ENCODE results near the gene FAS. TPM values are rescaled to one million over a fixed set of nuclear protein-coding genes. Genes with fewer than 3 reads are reported as not detected.

The FAS gene
- polyA plus RNA-seq, 1 of the 3 experiments (the other 2 are of a cell fraction) = 31.5 TPM

DNA sequence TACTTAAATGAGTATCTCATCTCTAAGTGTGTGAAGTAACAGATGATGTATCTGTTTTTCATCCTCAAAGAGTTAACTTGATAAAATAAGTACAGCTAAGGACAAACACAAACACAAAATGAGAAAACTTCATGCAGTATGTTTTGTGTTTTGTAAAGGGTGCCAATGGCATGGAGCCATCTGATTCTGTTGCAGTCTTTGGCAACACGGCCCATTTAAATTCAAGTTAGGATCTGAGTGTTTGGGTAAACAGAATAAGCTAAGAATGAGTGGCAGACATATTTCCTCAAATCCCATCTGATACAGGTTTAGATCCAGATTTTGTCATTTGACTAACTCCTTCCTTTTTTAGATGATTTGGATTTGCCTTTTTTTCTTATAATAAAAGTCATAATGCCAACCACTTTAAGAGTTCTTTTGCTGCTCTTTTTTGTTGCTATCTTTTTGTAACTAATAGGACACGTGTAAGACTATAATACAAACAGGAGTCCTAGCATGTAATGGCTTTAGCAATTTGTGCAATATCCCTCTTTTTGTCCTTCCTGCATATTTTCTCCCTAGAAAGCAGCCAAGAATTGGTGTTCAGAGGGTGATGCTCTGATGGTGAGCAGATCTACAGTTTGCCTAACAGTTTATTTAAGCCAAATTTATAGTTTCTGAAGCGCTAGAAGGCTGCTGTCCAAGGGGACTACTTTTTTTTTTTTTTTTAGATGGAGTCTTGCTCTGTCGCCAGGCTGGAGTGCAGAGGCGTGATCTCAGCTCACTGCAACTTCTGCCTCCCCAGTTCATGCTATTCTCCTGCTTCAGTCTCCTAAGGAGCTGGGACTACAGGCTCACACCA, 19.2 kb upstream of the FAS start:
- Histone ChIP-seq H4K20me1 (ENCODE audit: insufficient read depth) (no peaks in the 10 kb centered on the region), H3K9me2 (no peaks in the 10 kb centered on the region), H3K79me2 (ENCODE audit: insufficient read depth) (peaks cover 14% of the 10 kb centered on the region; the same call in 1 of the 2 replicates), H2AFZ (ENCODE audit: low read depth) (no peak overlapping the region), H3K27ac (ENCODE audit: low read depth in 2 of 2, low read length in 1 of 2) (no peak overlapping the region), H3K4me1 (ENCODE audit: control insufficient read depth in 1 of 2, insufficient read depth in 2 of 2, low read depth in 1 of 2, low read length in 1 of 2) (peaks cover 0 to 6% of the 10 kb centered on the region in 2 experiments; a peak in 1 of 4 replicates), H3K27me3 (ENCODE audit: insufficient read depth) (no peaks in the 10 kb centered on the region), H3K9me3 (no peaks in the 10 kb centered on the region), H3K9ac (no peak overlapping the region), H3K36me3 (replicated peaks in 1 of 2; ENCODE audit: control insufficient read depth in 1 of 2, insufficient read depth in 2 of 2, low read length in 1 of 2) (no peaks in the 10 kb centered on the region), H3K4me2 (no peak overlapping the region), H3F3A (replicated peaks; ENCODE audit: insufficient read depth) (no peaks in the 10 kb centered on the region), H3K4me3 (ENCODE audit: low read depth in 2 of 2, low read length in 1 of 2) (no peak overlapping the region)
- CTCF ChIA-PET = interaction anchor here (1.7 to 2.3 kb wide), 2 partner anchors 35 to 38 kb away, joined by 4 to 6 read pairs; no protein-coding TSS in a partner anchor
- POLR2A ChIA-PET = no interaction called here
- no peak for DNase-seq
- TF ChIP-seq TAF1 (IDR thresholded peaks at IDR 0.05; ENCODE audit: borderline replicate concordance, low read depth, low read length) (no peak), GATA2 (CRISPR knock-in tag; IDR thresholded peaks at IDR 0.05) (no peak), SMC3 (IDR thresholded peaks at IDR 0.05; ENCODE audit: low read depth, low read length) (no peak), ZBTB33 (IDR thresholded peaks at IDR 0.05; ENCODE audit: borderline replicate concordance, low read depth) (no peak), FOSL2 (IDR thresholded peaks at IDR 0.05; ENCODE audit: borderline replicate concordance, low read depth) (no peak), MXI1 (IDR thresholded peaks at IDR 0.05; ENCODE audit: low read depth, low read length) (no peak), REST (IDR thresholded peaks at IDR 0.05; ENCODE audit: low read depth, low read length) (no peak), GABPA (IDR thresholded peaks at IDR 0.05; ENCODE audit: low read depth) (no peak), FOXJ3 (CRISPR knock-in tag; IDR thresholded peaks at IDR 0.05) (no peak), CHD2 (IDR thresholded peaks at IDR 0.05; ENCODE audit: low read length, partially characterized antibody) (no peak), TCF12 (IDR thresholded peaks at IDR 0.05) (no peak), POLR2AphosphoS5 (IDR thresholded peaks at IDR 0.05; ENCODE audit: low read depth, low read length) (no peak)
- TF ChIP-seq, protein P1, sequence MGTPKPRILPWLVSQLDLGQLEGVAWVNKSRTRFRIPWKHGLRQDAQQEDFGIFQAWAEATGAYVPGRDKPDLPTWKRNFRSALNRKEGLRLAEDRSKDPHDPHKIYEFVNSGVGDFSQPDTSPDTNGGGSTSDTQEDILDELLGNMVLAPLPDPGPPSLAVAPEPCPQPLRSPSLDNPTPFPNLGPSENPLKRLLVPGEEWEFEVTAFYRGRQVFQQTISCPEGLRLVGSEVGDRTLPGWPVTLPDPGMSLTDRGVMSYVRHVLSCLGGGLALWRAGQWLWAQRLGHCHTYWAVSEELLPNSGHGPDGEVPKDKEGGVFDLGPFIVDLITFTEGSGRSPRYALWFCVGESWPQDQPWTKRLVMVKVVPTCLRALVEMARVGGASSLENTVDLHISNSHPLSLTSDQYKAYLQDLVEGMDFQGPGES (IDR thresholded peaks at IDR 0.05; ENCODE audit: low read depth, low read length) = no peak
- TF ChIP-seq, protein P2, sequence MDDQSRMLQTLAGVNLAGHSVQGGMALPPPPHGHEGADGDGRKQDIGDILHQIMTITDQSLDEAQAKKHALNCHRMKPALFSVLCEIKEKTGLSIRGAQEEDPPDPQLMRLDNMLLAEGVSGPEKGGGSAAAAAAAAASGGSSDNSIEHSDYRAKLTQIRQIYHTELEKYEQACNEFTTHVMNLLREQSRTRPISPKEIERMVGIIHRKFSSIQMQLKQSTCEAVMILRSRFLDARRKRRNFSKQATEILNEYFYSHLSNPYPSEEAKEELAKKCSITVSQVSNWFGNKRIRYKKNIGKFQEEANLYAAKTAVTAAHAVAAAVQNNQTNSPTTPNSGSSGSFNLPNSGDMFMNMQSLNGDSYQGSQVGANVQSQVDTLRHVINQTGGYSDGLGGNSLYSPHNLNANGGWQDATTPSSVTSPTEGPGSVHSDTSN (IDR thresholded peaks at IDR 0.05) = no peak
- TF ChIP-seq, protein P3, sequence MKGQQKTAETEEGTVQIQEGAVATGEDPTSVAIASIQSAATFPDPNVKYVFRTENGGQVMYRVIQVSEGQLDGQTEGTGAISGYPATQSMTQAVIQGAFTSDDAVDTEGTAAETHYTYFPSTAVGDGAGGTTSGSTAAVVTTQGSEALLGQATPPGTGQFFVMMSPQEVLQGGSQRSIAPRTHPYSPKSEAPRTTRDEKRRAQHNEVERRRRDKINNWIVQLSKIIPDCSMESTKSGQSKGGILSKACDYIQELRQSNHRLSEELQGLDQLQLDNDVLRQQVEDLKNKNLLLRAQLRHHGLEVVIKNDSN (IDR thresholded peaks at IDR 0.05; ENCODE audit: borderline replicate concordance, low read depth) = no peak
- WGBS (ENCODE audit: low lambda C conversion rate) = 92% methylated on average over 5 of the region's 5 CpGs
